Fibroblast of skin of scalp (primary cell): ENCODE data around the gene SCLY.
"Not testable (repeated sequence)": the region's sequence is repeated elsewhere in the genome, so short reads cannot be mapped to it uniquely, and the experiment has no call there.

Experiments
- DNase-seq: peaks from one replicate; pipeline ENCODE4 v3.0.0-alpha.2; 2013

SCLY gene

GRCh38 chr2:238113611-238114010 lies 52.8 kb downstream of the SCLY start:
- DNase-seq: no peak

- DNase-seq: no peak
Measured at GRCh38 chr2:238114331-238114841, 53.6 kb downstream of the SCLY start.

- DNase-seq: no peak
Measured at GRCh38 chr2:238114851-238115660, 54.3 kb downstream of the SCLY start.

- not testable (repeated sequence) for DNase-seq
Measured at GRCh38 chr2:238115709-238116108, 54.9 kb downstream of the SCLY start.

- no peak for DNase-seq
Measured at GRCh38 chr2:238116298-238117198, 55.7 kb downstream of the SCLY start.

GRCh38 chr2:238117199-238118154 lies 56.7 kb downstream of the SCLY start:
- peak; percentile 27 for DNase-seq

- no peak for DNase-seq
Measured at GRCh38 chr2:238119756-238120462, 59.1 kb downstream of the SCLY start.

GRCh38 chr2:238120463-238121298 lies 59.9 kb downstream of the SCLY start:
- peak; percentile 51 for DNase-seq

- no peak for DNase-seq
Measured at GRCh38 chr2:238121511-238122286, 60.9 kb downstream of the SCLY start.

GRCh38 chr2:238122287-238123217 lies 61.8 kb downstream of the SCLY start:
- DNase-seq: no peak

GRCh38 chr2:238123218-238123971 lies 62.6 kb downstream of the SCLY start:
- no peak for DNase-seq

GRCh38 chr2:238123991-238124470 lies 63.2 kb downstream of the SCLY start:
- no peak for DNase-seq

- DNase-seq: no peak
Measured at GRCh38 chr2:238124488-238125126, 63.8 kb downstream of the SCLY start.

- no peak for DNase-seq
Measured at GRCh38 chr2:238125127-238125885, 64.5 kb downstream of the SCLY start.

GRCh38 chr2:238126338-238126737 lies 65.5 kb downstream of the SCLY start:
- no peak for DNase-seq

GRCh38 chr2:238126775-238127164 lies 66.0 kb downstream of the SCLY start:
- no peak for DNase-seq
